Esophagus squamous epithelium (tissue), 4 donors: Measurements from ENCODE around the gene SLC46A2.

Source experiments
- POLR2A ChIP-seq, 4 donors: fragments of 450-650 bp; IDR thresholded peaks; one replicate each; pipeline ENCODE4 v1.6.1; 2017; ENCODE audit warnings: antibody characterized with exemption in 4 of 4, mild to moderate bottlenecking in 4 of 4, moderate library complexity in 3 of 4
- TF ChIP-seq, protein P1 (sequence below), 6 experiments: fragments of 450-650 bp in 4 of 6; fragments of 200-600 bp in 2 of 6; sonication (generic) in 2 of 6; IDR thresholded peaks; one replicate each; pipeline ENCODE4 v1.5.1; 2016 to 2019; ENCODE audit warnings: antibody characterized with exemption in 6 of 6, mild to moderate bottlenecking in 4 of 6, moderate library complexity in 4 of 6

DNA sequence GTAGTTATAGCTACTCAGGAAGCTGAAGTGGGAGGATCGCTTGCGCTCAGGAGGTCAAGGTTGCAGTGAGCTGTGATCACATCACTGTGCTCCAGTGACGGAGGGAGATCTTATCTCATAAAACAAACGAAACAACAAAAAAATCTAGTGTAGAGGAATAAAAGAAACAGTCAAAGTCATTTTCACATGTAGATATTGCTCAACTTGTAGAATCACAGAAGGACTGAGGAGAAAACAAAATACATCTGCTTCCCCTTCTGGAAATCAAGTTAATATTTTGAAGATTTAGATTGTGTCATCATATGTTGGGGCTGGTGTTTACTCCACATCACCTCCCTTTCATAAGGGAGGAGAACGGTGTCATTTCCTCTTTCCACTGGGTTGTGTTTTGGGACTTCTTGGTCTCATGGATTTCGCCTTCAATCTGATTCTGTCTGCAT lies 8.2 kb upstream of the SLC46A2 start:
- TF ChIP-seq, protein P1, sequence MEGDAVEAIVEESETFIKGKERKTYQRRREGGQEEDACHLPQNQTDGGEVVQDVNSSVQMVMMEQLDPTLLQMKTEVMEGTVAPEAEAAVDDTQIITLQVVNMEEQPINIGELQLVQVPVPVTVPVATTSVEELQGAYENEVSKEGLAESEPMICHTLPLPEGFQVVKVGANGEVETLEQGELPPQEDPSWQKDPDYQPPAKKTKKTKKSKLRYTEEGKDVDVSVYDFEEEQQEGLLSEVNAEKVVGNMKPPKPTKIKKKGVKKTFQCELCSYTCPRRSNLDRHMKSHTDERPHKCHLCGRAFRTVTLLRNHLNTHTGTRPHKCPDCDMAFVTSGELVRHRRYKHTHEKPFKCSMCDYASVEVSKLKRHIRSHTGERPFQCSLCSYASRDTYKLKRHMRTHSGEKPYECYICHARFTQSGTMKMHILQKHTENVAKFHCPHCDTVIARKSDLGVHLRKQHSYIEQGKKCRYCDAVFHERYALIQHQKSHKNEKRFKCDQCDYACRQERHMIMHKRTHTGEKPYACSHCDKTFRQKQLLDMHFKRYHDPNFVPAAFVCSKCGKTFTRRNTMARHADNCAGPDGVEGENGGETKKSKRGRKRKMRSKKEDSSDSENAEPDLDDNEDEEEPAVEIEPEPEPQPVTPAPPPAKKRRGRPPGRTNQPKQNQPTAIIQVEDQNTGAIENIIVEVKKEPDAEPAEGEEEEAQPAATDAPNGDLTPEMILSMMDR (IDR thresholded peaks at IDR 0.05) = no peak
- no peak for TF ChIP-seq POLR2A (IDR thresholded peaks at IDR 0.05)
